IMR-90 (cell line): Measurements from ENCODE around the gene NSUN7.

Experiments used
- CHD1 ChIP-seq: IDR thresholded peaks from 2 replicates; pipeline ENCODE4 v1.6.1; 2012; ENCODE audit warnings: low read depth, low read length, improper control_type of control experiment
- FOS ChIP-seq: fragments of 150-350 bp; IDR thresholded peaks from 2 replicates; pipeline ENCODE4 v1.6.1; 2016; ENCODE audit warnings: low read depth, low read length
- MAFK ChIP-seq: IDR thresholded peaks from 2 replicates; pipeline ENCODE4 v1.6.1; 2012; ENCODE audit warnings: low read depth, low read length, improper control_type of control experiment
- MXI1 ChIP-seq: IDR thresholded peaks from 2 replicates; pipeline ENCODE4 v1.6.1; 2012; ENCODE audit warnings: low read depth, mild to moderate bottlenecking, low read length, moderate library complexity, borderline replicate concordance
- NFE2L2 ChIP-seq: fragments of 150-350 bp; IDR thresholded peaks from 2 replicates; pipeline ENCODE4 v1.6.1; 2016; ENCODE audit warnings: low read depth, mild to moderate bottlenecking, low read length
- POLR2A ChIP-seq: IDR thresholded peaks from 2 replicates; pipeline ENCODE4 v1.6.1; 2012; ENCODE audit warnings: mild to moderate bottlenecking, low read depth, low read length
- RAD21 ChIP-seq: IDR thresholded peaks from 2 replicates; pipeline ENCODE4 v1.6.1; 2012; ENCODE audit warnings: low read length, improper control_type of control experiment
- RFX5 ChIP-seq: IDR thresholded peaks from 2 replicates; pipeline ENCODE4 v1.8.0; 2012; ENCODE audit warnings: low read depth, mild to moderate bottlenecking, low read length, moderate library complexity
- SMC3 ChIP-seq: fragments of 150-350 bp; IDR thresholded peaks from 2 replicates; pipeline ENCODE4 v1.6.1; 2016; ENCODE audit warnings: low read depth, mild to moderate bottlenecking, antibody characterized with exemption, low read length, moderate library complexity
- TF ChIP-seq, protein P1 (sequence below): conservative IDR thresholded peaks from 2 replicates; pipeline ENCODE4 v1.5.1; 2012; ENCODE audit warnings: mild to moderate bottlenecking, low read depth, low read length, improper control_type of control experiment
- TF ChIP-seq, protein P2 (sequence below): fragments of 150-350 bp; IDR thresholded peaks from 2 replicates; pipeline ENCODE4 v1.6.1; 2017; ENCODE audit warnings: mild to moderate bottlenecking, antibody characterized with exemption, low read length, low read depth
- TF ChIP-seq, protein P3 (sequence below): fragments of 150-350 bp; IDR thresholded peaks from 2 replicates; pipeline ENCODE4 v1.6.1; 2016; ENCODE audit warnings: low read depth, mild to moderate bottlenecking, low read length, moderate library complexity, borderline replicate concordance

DNA sequence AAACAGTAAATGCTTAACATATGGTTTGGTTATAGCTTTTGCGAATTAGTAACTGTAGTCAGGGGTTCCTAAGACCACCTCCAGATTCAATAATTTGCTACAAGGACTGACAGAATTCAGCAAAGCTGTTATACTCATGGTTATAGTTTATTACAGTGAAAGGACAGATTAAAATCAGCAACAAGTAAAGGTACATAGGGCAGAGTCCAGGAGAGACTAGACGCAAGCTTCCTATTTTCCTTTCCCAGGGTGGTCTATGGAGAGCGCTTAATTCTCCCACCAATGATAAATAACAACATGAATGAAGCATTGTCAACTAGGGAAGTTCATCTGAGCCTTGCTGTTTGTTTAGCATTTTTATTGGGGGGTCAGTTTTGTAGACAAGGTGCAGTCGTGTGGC, 5.9 kb downstream of the NSUN7 start:
- TF ChIP-seq, protein P1, sequence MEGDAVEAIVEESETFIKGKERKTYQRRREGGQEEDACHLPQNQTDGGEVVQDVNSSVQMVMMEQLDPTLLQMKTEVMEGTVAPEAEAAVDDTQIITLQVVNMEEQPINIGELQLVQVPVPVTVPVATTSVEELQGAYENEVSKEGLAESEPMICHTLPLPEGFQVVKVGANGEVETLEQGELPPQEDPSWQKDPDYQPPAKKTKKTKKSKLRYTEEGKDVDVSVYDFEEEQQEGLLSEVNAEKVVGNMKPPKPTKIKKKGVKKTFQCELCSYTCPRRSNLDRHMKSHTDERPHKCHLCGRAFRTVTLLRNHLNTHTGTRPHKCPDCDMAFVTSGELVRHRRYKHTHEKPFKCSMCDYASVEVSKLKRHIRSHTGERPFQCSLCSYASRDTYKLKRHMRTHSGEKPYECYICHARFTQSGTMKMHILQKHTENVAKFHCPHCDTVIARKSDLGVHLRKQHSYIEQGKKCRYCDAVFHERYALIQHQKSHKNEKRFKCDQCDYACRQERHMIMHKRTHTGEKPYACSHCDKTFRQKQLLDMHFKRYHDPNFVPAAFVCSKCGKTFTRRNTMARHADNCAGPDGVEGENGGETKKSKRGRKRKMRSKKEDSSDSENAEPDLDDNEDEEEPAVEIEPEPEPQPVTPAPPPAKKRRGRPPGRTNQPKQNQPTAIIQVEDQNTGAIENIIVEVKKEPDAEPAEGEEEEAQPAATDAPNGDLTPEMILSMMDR: no peak
- TF ChIP-seq POLR2A (no peak), MXI1 (no peak), RFX5 (no peak), FOS (no peak), NFE2L2 (no peak), MAFK (no peak), CHD1 (no peak), RAD21 (no peak), SMC3 (no peak)
- TF ChIP-seq, protein P2, sequence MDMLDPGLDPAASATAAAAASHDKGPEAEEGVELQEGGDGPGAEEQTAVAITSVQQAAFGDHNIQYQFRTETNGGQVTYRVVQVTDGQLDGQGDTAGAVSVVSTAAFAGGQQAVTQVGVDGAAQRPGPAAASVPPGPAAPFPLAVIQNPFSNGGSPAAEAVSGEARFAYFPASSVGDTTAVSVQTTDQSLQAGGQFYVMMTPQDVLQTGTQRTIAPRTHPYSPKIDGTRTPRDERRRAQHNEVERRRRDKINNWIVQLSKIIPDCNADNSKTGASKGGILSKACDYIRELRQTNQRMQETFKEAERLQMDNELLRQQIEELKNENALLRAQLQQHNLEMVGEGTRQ: no peak
- TF ChIP-seq, protein P3, sequence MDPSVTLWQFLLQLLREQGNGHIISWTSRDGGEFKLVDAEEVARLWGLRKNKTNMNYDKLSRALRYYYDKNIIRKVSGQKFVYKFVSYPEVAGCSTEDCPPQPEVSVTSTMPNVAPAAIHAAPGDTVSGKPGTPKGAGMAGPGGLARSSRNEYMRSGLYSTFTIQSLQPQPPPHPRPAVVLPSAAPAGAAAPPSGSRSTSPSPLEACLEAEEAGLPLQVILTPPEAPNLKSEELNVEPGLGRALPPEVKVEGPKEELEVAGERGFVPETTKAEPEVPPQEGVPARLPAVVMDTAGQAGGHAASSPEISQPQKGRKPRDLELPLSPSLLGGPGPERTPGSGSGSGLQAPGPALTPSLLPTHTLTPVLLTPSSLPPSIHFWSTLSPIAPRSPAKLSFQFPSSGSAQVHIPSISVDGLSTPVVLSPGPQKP: no peak
